LoVo (cell line): ENCODE results near the gene XRCC6.
"Not testable (repeated sequence)": the region's sequence is repeated elsewhere in the genome, so short reads cannot be mapped to it uniquely, and the experiment has no call there.

Experiments
- DNase-seq: peaks from one replicate; pipeline ENCODE4 v3.0.0-alpha.2; 2016; ENCODE audit warnings: low spot score

Gene XRCC6

GRCh38 chr22:41686890-41687289 lies 65.8 kb downstream of the XRCC6 start:
- not testable (repeated sequence) for DNase-seq

GRCh38 chr22:41687901-41688364 lies 66.8 kb downstream of the XRCC6 start:
- DNase-seq = no peak

GRCh38 chr22:41688365-41689211 lies 67.5 kb downstream of the XRCC6 start, which contains the start of gene SNU13:
SNU13 (minus strand) TSS chr22:41688867; CDS start chr22:41688796, 71 bp downstream.
- DNase-seq = peak; percentile 93

- DNase-seq = no peak
Measured at GRCh38 chr22:41690476-41690875, 69.4 kb downstream of the XRCC6 start.

GRCh38 chr22:41695211-41695610 lies 74.1 kb downstream of the XRCC6 start:
- no peak for DNase-seq

- DNase-seq = no peak
Measured at GRCh38 chr22:41696703-41697102, 75.6 kb downstream of the XRCC6 start.

- peak; percentile 83 for DNase-seq
Measured at GRCh38 chr22:41697126-41697775, 76.2 kb downstream of the XRCC6 start.

GRCh38 chr22:41699264-41700107 lies 78.4 kb downstream of the XRCC6 start, which contains the start of gene MEI1:
MEI1 (plus strand) TSS chr22:41699503; CDS start chr22:41699539, 36 bp downstream.
- no peak for DNase-seq

- no peak for DNase-seq
Measured at GRCh38 chr22:41700108-41700364, 78.9 kb downstream of the XRCC6 start.

- no peak for DNase-seq
Measured at GRCh38 chr22:41702763-41703162, 81.7 kb downstream of the XRCC6 start.

- no peak for DNase-seq
Measured at GRCh38 chr22:41709341-41709740, 88.2 kb downstream of the XRCC6 start.

- DNase-seq = no peak
Measured at GRCh38 chr22:41713004-41713403, 91.9 kb downstream of the XRCC6 start.
